OCI-LY1 (cell line): ENCODE results near the gene IL36B.

Source experiments
- H2AFZ ChIP-seq: fragments of 200-600 bp; sonication (generic), shearing (Covaris generic); 2 replicates; pipeline ENCODE4 v1.6.0; 2014; ENCODE audit warnings: antibody characterized with exemption, mild to moderate bottlenecking, low read length
- H3F3A ChIP-seq: fragments of 200-600 bp; sonication (generic), shearing (Covaris generic); 2 replicates; pipeline ENCODE4 v1.6.0; 2014; ENCODE audit warnings: mild to moderate bottlenecking, antibody characterized with exemption, low read length, moderate library complexity; ENCODE audit not compliant: insufficient read depth
- H3K27ac ChIP-seq: fragments of 200-600 bp; sonication (generic); 2 replicates; pipeline ENCODE4 v1.5.1; 2014; ENCODE audit warnings: low read length, mixed run types, mild to moderate bottlenecking, low read depth; ENCODE audit not compliant: poor library complexity, severe bottlenecking
- H3K27me3 ChIP-seq: fragments of 200-600 bp; sonication (generic); 2 replicates; pipeline ENCODE4 v1.6.0; 2014; ENCODE audit warnings: antibody characterized with exemption, mild to moderate bottlenecking, low read length, moderate library complexity; ENCODE audit not compliant: insufficient read depth
- H3K36me3 ChIP-seq: fragments of 200-600 bp; sonication (generic); 2 replicates; pipeline ENCODE4 v1.6.1; 2014; ENCODE audit warnings: mild to moderate bottlenecking, antibody characterized with exemption, low read length, moderate library complexity, mixed read lengths; ENCODE audit not compliant: insufficient read depth
- H3K4me1 ChIP-seq: fragments of 200-600 bp; sonication (generic); 2 replicates; pipeline ENCODE4 v1.5.1; 2014; ENCODE audit warnings: mild to moderate bottlenecking, low read length, moderate library complexity; ENCODE audit not compliant: insufficient read depth, severe bottlenecking
- H3K4me2 ChIP-seq: fragments of 200-600 bp; sonication (generic), shearing (Covaris generic); 2 replicates; pipeline ENCODE4 v1.6.1; 2014; ENCODE audit warnings: low read length
- H3K4me3 ChIP-seq: fragments of 200-600 bp; sonication (generic); 2 replicates; pipeline ENCODE4 v1.5.1; 2014; ENCODE audit warnings: low read length, low read depth, mild to moderate bottlenecking, mixed read lengths; ENCODE audit not compliant: poor library complexity, severe bottlenecking
- H3K79me2 ChIP-seq: fragments of 200-600 bp; shearing (Covaris generic); 2 replicates; pipeline ENCODE4 v1.6.1; 2016; ENCODE audit warnings: mixed run types, low read length, mixed read lengths; ENCODE audit not compliant: insufficient read depth
- H3K9ac ChIP-seq: fragments of 200-600 bp; sonication (generic), shearing (Covaris generic); 2 replicates; pipeline ENCODE4 v1.6.1; 2014; ENCODE audit warnings: mild to moderate bottlenecking, low read length, mixed read lengths
- H3K9me2 ChIP-seq: fragments of 200-600 bp; sonication (generic), shearing (Covaris generic); 2 replicates; pipeline ENCODE4 v1.6.1; 2014; ENCODE audit warnings: low read depth, mild to moderate bottlenecking, low read length, mixed read lengths
- H3K9me3 ChIP-seq: fragments of 200-600 bp; shearing (Covaris generic); 2 replicates; pipeline ENCODE4 v1.6.1; 2014; ENCODE audit warnings: low read length, mixed read lengths
- H4K20me1 ChIP-seq: fragments of 200-600 bp; sonication (generic), shearing (Covaris generic); 2 replicates; pipeline ENCODE4 v1.6.0; 2016; ENCODE audit warnings: mild to moderate bottlenecking, low read length; ENCODE audit not compliant: insufficient read depth
- EZH2 ChIP-seq: fragments of 200-600 bp; sonication (generic), shearing (Covaris generic); IDR thresholded peaks from 2 replicates; pipeline ENCODE4 v1.8.0; 2017; ENCODE audit warnings: borderline replicate concordance, mixed run types, mild to moderate bottlenecking, antibody characterized with exemption, low read length, moderate library complexity, mixed read lengths
- TF ChIP-seq, protein P1 (sequence below): fragments of 200-600 bp; sonication (generic), shearing (Covaris generic); IDR thresholded peaks from 2 replicates; pipeline ENCODE4 v1.5.1; 2017; ENCODE audit warnings: mild to moderate bottlenecking, antibody characterized with exemption, low read length, moderate library complexity, mixed read lengths

The IL36B gene

GRCh38 chr2:112977559-112978056 lies 75.1 kb downstream of the IL36B start, which contains the start of gene IL36G:
Gene IL36G (plus strand): TSS chr2:112978006. CDS start chr2:112978639, 633 bp downstream.
- TF ChIP-seq EZH2: no peak
- TF ChIP-seq, protein P1, sequence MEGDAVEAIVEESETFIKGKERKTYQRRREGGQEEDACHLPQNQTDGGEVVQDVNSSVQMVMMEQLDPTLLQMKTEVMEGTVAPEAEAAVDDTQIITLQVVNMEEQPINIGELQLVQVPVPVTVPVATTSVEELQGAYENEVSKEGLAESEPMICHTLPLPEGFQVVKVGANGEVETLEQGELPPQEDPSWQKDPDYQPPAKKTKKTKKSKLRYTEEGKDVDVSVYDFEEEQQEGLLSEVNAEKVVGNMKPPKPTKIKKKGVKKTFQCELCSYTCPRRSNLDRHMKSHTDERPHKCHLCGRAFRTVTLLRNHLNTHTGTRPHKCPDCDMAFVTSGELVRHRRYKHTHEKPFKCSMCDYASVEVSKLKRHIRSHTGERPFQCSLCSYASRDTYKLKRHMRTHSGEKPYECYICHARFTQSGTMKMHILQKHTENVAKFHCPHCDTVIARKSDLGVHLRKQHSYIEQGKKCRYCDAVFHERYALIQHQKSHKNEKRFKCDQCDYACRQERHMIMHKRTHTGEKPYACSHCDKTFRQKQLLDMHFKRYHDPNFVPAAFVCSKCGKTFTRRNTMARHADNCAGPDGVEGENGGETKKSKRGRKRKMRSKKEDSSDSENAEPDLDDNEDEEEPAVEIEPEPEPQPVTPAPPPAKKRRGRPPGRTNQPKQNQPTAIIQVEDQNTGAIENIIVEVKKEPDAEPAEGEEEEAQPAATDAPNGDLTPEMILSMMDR: no peak
- Histone ChIP-seq H3K27me3 (no peaks in the 10 kb centered on the region), H3K79me2 (no peaks in the 10 kb centered on the region), H3F3A (no peaks in the 10 kb centered on the region), H2AFZ (no peak within 1 kb of the TSS), H3K9me3 (no peaks in the 10 kb centered on the region), H3K36me3 (no peaks in the 10 kb centered on the region), H3K27ac (no peak within 1 kb of the TSS), H3K9ac (no peak within 1 kb of the TSS), H4K20me1 (no peaks in the 10 kb centered on the region), H3K4me2 (no peak within 1 kb of the TSS), H3K4me1 (no peaks in the 10 kb centered on the region), H3K4me3 (no peak within 1 kb of the TSS), H3K9me2 (no peaks in the 10 kb centered on the region)
